Right lung (tissue), 5 donors: ENCODE results near the gene FXYD2. TPM values are rescaled to one million over a fixed set of nuclear protein-coding genes. Genes with fewer than 3 reads are reported as not detected.

ENCODE experiments used
- DNase-seq, 2 donors: peaks; one replicate each; pipeline ENCODE4 v3.0.0-alpha.2; 2013
- polyA plus RNA-seq, 5 donors: library from polyadenylated mRNA; unstranded; fragments of 120-200 nt; gene quantifications; one replicate each; pipeline versions ENCODE4 v1.2.1 to v1.2.3, GENCODE V29; 2013; ENCODE audit warnings: inconsistent platforms in 1 of 5, low replicate concordance in 1 of 5; ENCODE audit not compliant: insufficient read length in 5 of 5, insufficient read depth in 1 of 5

Gene FXYD2
- polyA plus RNA-seq, 5 donors, result 3.3 to 8.0 (median 5.7) TPM

GRCh38 chr11:117770061-117770460, 54.5 kb downstream of the FXYD2 start:
- no peak for DNase-seq

Other genes with a start within 250 kb of the FXYD2 start
- gene DSCAML1, start 27.5 kb downstream of the FXYD2 start, polyA plus RNA-seq, result 1 to 10 TPM in 4 of 5 donors, under 1 TPM in 1; 0.85 to 2.1 (median 1.1) TPM
- 100 to 1,000 TPM; 148 to 185 (median 176) TPM for gene FXYD6, start 51.9 kb upstream of the FXYD2 start, polyA plus RNA-seq
- 10 to 100 TPM in 2 of 5 donors, 1 to 10 TPM in 3; 7.9 to 11.7 (median 9.4) TPM for gene TMPRSS13, start 104.7 kb upstream of the FXYD2 start, polyA plus RNA-seq
- gene IL10RA, start 161.7 kb upstream of the FXYD2 start, polyA plus RNA-seq, result 1 to 10 TPM; 4.0 to 7.3 (median 4.9) TPM